H1 (cell line): ENCODE measurements around the gene SEC16A.

Source experiments
- CEBPB ChIP-seq: IDR thresholded peaks from 2 replicates; pipeline ENCODE4 v1.6.1; 2012; ENCODE audit warnings: low read depth, low read length
- NRF1 ChIP-seq: IDR thresholded peaks from 2 replicates; pipeline ENCODE4 v1.6.1; 2011; ENCODE audit warnings: mild to moderate bottlenecking, low read depth, low read length, improper control_type of control experiment

GRCh38 chr9:136392538-136393449, 90.0 kb downstream of the SEC16A start:
- TF ChIP-seq CEBPB (no peak), NRF1 (no peak)
